Peyer's patch (tissue), 4 donors: ENCODE results near the gene JAM3. TPM values are rescaled to one million over a fixed set of nuclear protein-coding genes. Genes with fewer than 3 reads are reported as not detected.
"Not testable (repeated sequence)": the region's sequence is repeated elsewhere in the genome, so short reads cannot be mapped to it uniquely, and the experiment has no call there.

Source experiments
- DNase-seq, 3 donors: peaks; one replicate each; pipeline ENCODE4 v3.0.0-alpha.2; 2017 to 2019
- H3K27ac ChIP-seq, 4 donors: fragments of 200-600 bp; sonication (generic); one replicate each; pipeline ENCODE4 v1.5.1; 2016 to 2019
- H3K27me3 ChIP-seq, 2 donors: fragments of 200-600 bp; sonication (generic); one replicate each; pipeline ENCODE4 v1.5.1; 2019
- H3K36me3 ChIP-seq, 3 donors: fragments of 200-600 bp; sonication (generic); one replicate each; pipeline ENCODE4 v1.5.1; 2016 to 2019
- H3K4me1 ChIP-seq, 4 donors: fragments of 200-600 bp; sonication (generic); one replicate each; pipeline ENCODE4 v1.5.1; 2016 to 2019
- H3K4me3 ChIP-seq, 4 donors: fragments of 200-600 bp; sonication (generic); 1 replicate in 3 of 4; 2 replicates in 1 of 4; pipeline ENCODE4 v1.5.1; 2016 to 2019; ENCODE audit warnings: mild to moderate bottlenecking in 1 of 4
- H3K9me3 ChIP-seq, 4 donors: fragments of 200-600 bp; sonication (generic); one replicate each; pipeline ENCODE4 v1.5.1; 2016 to 2019; ENCODE audit warnings: mild to moderate bottlenecking in 1 of 4
- POLR2A ChIP-seq, 2 donors: fragments of 450-650 bp; IDR thresholded peaks; one replicate each; pipeline ENCODE4 v1.5.1; 2017; ENCODE audit warnings: antibody characterized with exemption in 2 of 2, mild to moderate bottlenecking in 2 of 2, moderate library complexity in 2 of 2
- total RNA-seq, 4 donors: library from RNA; depleted of rRNA; stranded (reverse); fragments of >200 nt; gene quantifications; one replicate each; pipeline ENCODE4 v1.1.0, GENCODE V29; 2016
- TF ChIP-seq, protein P1 (sequence below), 6 experiments: fragments of 450-650 bp in 4 of 6; fragments of 200-600 bp in 2 of 6; sonication (generic) in 1 of 6; IDR thresholded peaks; one replicate each; pipeline ENCODE4 v1.5.1; 2017 to 2019; ENCODE audit warnings: antibody characterized with exemption in 6 of 6, mild to moderate bottlenecking in 3 of 6, moderate library complexity in 1 of 6

The JAM3 gene
- total RNA-seq, 4 donors from 2014 or later = 4.6 to 14.0 (median 8.5) TPM

DNA sequence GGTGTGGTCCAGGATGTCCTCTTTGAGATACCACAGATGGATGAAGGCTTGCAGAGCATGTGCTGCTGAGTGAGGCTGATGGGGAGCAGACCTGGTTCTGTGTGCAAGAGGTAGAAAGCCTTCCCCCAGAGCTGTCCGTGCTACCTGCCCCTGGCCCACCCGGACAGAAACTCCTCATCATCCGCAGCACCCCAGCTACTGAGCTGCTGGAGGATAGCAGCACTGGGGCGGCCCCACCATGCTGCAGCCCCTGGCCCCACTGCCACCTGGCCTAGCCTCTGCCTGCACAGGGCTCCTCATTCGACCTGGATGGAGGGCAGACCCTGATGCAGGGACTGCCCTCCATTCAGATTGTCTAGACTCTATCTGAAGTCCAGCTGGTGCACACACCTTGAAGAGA lies 104.4 kb downstream of the JAM3 start:
- H3K27me3 ChIP-seq = no peaks in the 10 kb centered on the region
- no peak overlapping the region for H3K27ac ChIP-seq
- H3K36me3 ChIP-seq = peaks cover 0 to 44% (median 0%) of the 10 kb centered on the region in 3 donors
- H3K4me1 ChIP-seq = no peaks in the 10 kb centered on the region
- no peak for TF ChIP-seq POLR2A (IDR thresholded peaks at IDR 0.05)
- TF ChIP-seq, protein P1, sequence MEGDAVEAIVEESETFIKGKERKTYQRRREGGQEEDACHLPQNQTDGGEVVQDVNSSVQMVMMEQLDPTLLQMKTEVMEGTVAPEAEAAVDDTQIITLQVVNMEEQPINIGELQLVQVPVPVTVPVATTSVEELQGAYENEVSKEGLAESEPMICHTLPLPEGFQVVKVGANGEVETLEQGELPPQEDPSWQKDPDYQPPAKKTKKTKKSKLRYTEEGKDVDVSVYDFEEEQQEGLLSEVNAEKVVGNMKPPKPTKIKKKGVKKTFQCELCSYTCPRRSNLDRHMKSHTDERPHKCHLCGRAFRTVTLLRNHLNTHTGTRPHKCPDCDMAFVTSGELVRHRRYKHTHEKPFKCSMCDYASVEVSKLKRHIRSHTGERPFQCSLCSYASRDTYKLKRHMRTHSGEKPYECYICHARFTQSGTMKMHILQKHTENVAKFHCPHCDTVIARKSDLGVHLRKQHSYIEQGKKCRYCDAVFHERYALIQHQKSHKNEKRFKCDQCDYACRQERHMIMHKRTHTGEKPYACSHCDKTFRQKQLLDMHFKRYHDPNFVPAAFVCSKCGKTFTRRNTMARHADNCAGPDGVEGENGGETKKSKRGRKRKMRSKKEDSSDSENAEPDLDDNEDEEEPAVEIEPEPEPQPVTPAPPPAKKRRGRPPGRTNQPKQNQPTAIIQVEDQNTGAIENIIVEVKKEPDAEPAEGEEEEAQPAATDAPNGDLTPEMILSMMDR (IDR thresholded peaks at IDR 0.05) = no peak
- H3K4me3 ChIP-seq = no peak overlapping the region
- no peak for DNase-seq
- no peaks in the 10 kb centered on the region for H3K9me3 ChIP-seq

DNA sequence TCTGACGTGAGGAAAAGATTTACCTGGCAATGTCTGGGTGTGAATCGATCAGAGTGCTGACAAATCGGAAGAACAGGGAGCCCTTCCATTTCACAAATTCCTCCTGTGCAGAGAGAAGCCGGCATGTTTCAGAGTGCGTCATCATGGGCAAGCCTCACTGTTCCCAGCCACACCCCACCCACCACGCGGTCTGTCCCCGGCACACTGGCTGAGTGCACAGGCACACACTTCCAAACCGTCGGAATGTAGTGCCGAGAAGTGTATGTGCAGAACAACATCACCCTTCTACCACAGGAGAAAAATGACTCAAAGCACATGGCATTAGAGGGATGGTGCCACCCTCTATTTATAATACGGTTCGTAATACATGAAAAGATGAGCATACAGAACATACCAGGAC lies 107.4 kb downstream of the JAM3 start:
- Histone ChIP-seq H3K27me3 (no peaks in the 10 kb centered on the region), H3K9me3 (no peaks in the 10 kb centered on the region), H3K27ac (no peak overlapping the region), H3K4me1 (no peaks in the 10 kb centered on the region), H3K4me3 (no peak overlapping the region), H3K36me3 (peaks cover 0 to 46% (median 0%) of the 10 kb centered on the region in 3 donors)
- TF ChIP-seq, protein P1 (IDR thresholded peaks at IDR 0.05) = no peak
- no peak for TF ChIP-seq POLR2A (IDR thresholded peaks at IDR 0.05)
- DNase-seq = no peak

DNA sequence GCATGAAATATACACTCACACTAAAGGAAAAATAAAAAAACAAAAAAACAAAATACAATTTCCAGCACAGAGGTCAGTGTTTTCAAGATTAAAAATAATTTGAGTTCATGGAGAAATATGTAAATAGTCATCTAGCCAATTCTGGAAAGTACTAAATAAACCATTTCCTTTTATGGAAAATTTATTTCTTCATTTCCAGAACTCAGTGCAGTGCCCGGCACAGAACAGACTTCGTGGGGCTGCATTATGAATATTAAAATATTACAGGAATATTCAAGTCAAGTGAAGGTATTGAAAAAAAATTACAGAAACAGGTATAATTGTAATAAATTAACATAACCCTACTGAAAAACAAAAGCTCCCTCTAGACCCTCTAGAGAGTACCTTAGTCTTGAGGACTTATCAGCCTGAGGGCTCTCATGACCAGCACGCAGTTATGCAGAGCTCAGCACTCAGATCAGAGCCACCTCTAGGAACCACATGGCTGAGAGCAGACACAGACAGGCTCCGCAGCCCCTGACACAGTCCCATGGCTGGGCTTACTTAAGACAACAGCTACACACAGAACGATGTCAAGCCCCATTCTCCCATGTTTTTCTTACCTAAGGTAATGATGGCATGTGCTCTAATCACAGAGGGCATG lies 109.3 kb downstream of the JAM3 start:
- peaks cover 0 to 50% (median 0%) of the 10 kb centered on the region in 3 donors for H3K36me3 ChIP-seq
- no peaks in the 10 kb centered on the region for H3K4me1 ChIP-seq
- DNase-seq = no peak
- H3K27me3 ChIP-seq = no peaks in the 10 kb centered on the region
- H3K9me3 ChIP-seq = no peaks in the 10 kb centered on the region
- H3K27ac ChIP-seq = no peak overlapping the region
- no peak for TF ChIP-seq POLR2A (IDR thresholded peaks at IDR 0.05)
- TF ChIP-seq, protein P1 (IDR thresholded peaks at IDR 0.05) = no peak
- H3K4me3 ChIP-seq = no peak overlapping the region

DNA sequence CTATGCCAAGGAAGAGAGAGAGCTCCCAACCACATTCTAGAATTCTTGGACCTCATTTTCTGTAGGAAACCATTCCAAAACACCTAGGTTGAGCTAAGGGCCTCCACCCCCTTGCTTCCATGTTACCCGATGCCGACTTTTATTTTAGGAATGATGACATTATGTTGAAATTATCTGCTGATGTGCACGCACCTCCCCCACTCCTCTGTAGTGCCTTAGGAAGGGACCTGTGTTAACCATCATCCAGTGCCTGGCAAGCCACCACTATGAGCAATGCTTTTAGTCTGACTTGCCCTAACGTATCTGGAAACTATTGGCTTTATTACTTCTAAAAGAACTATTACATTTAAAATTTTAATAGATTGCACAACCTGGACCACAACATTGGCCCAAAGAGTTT lies 112.8 kb downstream of the JAM3 start:
- no peaks in the 10 kb centered on the region for H3K27me3 ChIP-seq
- no peak overlapping the region for H3K4me3 ChIP-seq
- H3K9me3 ChIP-seq = no peaks in the 10 kb centered on the region
- H3K36me3 ChIP-seq = peaks cover 0 to 32% (median under 1%) of the 10 kb centered on the region in 3 donors
- no peak for DNase-seq
- H3K4me1 ChIP-seq = no peaks in the 10 kb centered on the region
- no peak for TF ChIP-seq POLR2A (IDR thresholded peaks at IDR 0.05)
- TF ChIP-seq, protein P1 (IDR thresholded peaks at IDR 0.05) = no peak
- H3K27ac ChIP-seq = no peak overlapping the region

DNA sequence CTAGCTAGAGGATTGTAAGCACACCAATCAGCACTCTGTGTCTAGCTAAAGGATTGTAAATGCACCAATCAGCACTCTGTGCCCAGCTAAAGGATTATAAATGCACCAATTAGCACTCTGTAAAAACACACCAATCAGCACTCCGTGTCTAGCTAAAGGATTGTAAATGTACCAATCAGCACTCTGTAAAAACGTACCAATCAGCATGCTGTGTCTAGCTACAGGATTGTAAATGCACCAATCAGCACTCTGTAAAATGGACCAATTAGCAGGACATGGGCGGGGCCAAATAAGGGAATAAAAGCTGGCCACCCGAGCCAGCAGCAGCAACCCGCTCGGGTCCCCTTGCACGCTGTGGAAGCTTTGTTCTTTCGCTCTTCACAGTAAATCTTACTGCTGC lies 119.2 kb downstream of the JAM3 start:
- DNase-seq, H3K4me1 ChIP-seq, H3K4me3 ChIP-seq, H3K9me3 ChIP-seq, H3K27me3 ChIP-seq, H3K27ac ChIP-seq: not testable (repeated sequence)
- H3K36me3 ChIP-seq = peaks cover 0 to 43% (median 2%) of the 10 kb centered on the region in 3 donors

DNA sequence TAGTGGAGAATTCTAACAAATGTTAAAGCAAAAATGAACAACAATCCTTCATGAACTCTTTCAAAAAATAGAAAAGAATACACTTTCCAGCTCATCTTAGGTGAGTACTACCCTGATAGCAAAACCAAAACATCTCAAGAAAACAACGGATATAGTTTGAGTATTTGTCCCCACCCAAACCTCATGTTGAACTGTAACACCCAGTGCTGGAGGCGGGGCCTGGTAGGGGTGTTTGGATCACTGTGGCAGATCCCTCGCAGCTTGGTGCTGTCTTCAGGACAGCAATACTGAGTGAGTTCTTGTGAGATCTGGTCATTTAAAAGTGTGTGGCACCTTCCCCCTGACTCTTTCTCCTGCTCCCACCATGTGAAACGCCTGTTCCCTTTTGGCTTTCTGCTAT lies 127.9 kb downstream of the JAM3 start:
- Histone ChIP-seq H3K27me3 (no peaks in the 10 kb centered on the region), H3K27ac (no peak overlapping the region), H3K9me3 (no peaks in the 10 kb centered on the region), H3K36me3 (peaks cover 0 to 45% (median 0%) of the 10 kb centered on the region in 3 donors), H3K4me3 (no peak overlapping the region), H3K4me1 (no peaks in the 10 kb centered on the region)
- TF ChIP-seq, protein P1 (IDR thresholded peaks at IDR 0.05) = no peak
- TF ChIP-seq POLR2A (IDR thresholded peaks at IDR 0.05) = no peak
- no peak for DNase-seq
